IPS-NIHi7 (cell line): ENCODE data around the gene SLC35G2.
"Not testable (repeated sequence)": the region's sequence is repeated elsewhere in the genome, so short reads cannot be mapped to it uniquely, and the experiment has no call there.

Experiments
- DNase-seq: peaks from one replicate; pipeline ENCODE4 v3.0.0; 2012; ENCODE audit warnings: mixed read lengths; ENCODE audit errors: extremely low spot score

Gene SLC35G2

GRCh38 chr3:136818769-136819391, at the start of gene SLC35G2:
SLC35G2 (plus strand) TSS chr3:136819126; CDS start chr3:136854461, 35,335 bp downstream.
- peak; percentile 78 for DNase-seq

DNA sequence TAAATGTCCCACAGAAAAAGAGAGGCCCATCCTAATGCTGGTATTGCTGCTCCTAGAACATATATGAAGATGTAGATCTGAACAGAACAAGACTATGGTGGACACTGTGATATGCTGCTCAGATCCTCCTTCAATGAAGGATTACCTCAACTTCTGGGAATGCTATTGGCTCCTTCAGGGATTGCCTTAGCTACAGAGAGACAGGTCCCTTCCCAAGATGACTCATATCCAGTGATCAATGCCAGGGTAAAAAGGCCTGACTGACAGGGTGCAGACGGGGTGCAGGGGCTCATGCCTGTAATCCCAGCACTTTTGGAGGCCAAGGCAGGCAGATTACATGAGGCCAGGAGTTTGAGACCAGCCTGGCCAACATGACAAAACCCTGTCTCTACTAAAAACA, 46.2 kb upstream of the SLC35G2 start:
- DNase-seq, result peak; percentile 35

GRCh38 chr3:136778865-136779264, 40.1 kb upstream of the SLC35G2 start:
- DNase-seq, result no peak

GRCh38 chr3:136780741-136781140, 38.2 kb upstream of the SLC35G2 start:
- no peak for DNase-seq

- no peak for DNase-seq
Measured at GRCh38 chr3:136783708-136784191, 35.2 kb upstream of the SLC35G2 start.

DNA sequence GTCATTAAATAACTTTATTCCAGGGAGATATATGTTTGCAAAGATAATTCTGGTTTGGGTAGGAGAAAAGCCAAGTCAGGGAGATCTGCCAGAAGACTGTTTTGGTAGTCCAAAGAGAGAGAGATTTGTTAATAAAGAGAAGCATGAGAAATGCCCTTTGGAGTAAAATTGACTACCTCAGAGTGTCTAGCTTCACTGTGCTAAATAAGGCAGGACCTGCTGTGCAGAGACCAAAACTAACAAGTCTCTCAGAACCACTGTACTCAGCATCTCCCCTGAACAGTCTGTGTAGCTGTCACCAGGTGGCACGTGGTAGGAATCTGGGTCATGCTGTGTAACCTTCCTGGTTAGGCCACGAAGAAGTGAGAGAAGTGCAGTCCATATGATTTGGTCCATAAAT, 31.6 kb upstream of the SLC35G2 start:
- no peak for DNase-seq

DNA sequence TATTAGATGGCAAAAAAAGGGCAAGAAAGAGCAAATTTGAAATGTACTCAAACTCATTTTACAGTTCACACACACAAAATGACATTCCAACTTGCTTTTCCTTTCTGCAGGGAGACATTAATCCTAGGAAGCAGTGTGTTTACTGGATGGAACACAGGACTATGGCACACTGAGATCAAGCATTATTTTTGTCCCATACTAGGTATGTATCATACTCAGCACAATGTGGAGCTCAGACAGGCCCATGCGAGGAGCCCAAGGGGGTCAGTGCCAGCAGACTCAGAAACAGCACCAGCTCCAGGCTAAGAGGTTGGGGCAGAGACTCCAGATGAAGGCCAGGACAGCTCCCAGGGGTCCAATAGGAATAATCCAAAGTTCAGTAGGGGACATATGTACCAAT, 30.8 kb upstream of the SLC35G2 start:
- DNase-seq, result no peak

DNA sequence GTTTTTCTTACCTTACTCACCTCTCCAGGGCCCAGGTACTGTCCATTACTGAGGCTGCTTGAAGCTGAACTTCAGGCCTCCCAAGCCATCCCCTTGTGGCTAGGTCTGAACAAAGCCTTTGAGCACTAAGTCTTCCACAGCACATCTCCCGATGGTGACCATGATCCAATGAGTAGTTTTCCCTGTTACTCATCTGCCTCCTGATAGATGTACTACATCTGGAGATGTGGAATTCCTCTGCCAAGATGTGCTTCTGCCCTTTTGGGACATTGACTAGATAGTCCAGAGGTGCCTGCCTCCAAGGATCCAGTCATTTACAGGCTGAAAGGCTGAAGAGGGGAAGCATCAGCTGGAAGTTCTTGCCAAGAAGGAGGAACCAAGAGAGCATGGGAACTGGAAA, 28.9 kb upstream of the SLC35G2 start:
- no peak for DNase-seq

- DNase-seq, result no peak
Measured at GRCh38 chr3:136790786-136791185, 28.1 kb upstream of the SLC35G2 start.

DNA sequence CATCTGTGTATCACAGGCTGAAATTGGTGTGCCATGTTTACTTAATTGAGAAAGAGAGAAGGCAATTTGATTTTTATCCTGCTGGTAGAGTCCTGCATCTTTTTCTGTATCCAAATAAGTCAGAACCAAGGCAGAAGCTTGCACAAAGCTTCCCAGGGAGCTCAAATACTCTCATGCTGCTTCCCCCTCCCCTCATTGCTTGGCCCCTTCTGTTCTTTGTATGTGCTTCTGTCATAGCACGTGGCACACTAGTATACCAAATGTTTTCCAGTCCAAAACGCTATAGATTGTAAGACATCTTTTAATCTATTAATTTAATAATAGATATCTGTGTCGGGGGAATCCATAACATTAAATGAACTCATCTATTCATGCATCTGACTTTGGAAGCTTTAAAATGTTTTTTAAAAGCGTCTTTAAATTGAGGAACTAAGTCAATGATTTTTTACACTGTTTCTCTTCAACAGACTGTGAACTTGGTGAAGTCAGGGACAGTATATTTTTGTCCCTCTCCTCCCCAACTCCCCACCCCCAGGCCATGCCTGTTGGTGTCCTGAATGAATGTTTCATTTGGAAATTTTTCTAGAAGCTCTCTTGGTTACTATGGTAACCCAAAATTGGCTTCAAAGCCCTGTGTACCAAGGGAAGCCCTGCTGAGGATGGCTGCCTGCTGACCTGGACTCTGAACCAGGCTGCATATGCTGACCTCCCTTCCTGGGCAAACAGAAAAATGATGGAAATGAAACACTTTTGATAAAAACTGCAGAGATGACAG, 26.2 kb upstream of the SLC35G2 start:
- DNase-seq, result no peak

- DNase-seq, result not testable (repeated sequence)
Measured at GRCh38 chr3:136801146-136801545, 17.8 kb upstream of the SLC35G2 start.

DNA sequence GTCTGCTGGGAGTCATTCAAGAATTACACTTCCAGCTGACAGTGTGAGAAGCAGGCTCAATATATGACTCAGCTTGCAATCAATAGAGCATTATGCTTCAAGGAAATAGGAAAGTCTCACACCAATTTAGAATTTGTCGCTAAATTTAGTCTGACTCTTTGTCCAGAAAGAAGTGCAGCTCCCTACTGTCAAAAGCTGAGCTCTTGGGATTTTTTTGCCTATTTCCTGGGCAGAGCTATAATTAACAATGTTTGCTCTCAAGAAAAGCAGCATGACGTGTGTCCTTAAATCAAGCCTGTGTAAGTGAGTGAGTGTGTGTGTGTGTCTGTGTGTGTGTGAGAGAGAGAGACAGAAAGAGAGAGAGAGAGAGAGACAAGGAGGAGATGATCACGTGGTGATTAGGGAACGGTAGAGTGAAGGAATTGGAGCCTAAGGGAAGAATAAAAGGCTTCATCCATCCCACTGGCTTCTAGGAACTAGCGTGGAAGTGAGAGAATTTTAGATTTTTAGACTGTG, 16.4 kb upstream of the SLC35G2 start:
- no peak for DNase-seq

- no peak for DNase-seq
Measured at GRCh38 chr3:136804141-136804540, 14.8 kb upstream of the SLC35G2 start.

DNA sequence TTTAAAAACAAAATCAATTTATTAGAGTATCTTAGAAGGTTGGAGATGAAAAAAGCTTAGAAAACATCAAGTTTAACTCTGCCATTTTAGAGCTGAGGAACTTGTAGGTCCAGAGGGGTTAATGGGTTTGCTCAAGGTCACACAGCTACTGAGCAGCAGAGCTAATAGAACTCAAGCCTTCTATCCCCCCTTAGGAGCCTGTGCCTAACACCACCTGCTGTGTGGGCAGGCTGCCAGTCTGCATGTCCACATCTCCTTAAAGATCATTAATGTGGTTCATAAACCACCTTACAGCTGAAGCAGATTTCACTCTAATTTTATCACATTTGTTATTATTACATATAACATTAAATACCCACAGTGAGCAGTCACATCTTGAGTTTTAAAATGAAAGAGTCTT, 14.1 kb upstream of the SLC35G2 start:
- no peak for DNase-seq

GRCh38 chr3:136805795-136806194, 13.1 kb upstream of the SLC35G2 start:
- DNase-seq, result no peak

DNA sequence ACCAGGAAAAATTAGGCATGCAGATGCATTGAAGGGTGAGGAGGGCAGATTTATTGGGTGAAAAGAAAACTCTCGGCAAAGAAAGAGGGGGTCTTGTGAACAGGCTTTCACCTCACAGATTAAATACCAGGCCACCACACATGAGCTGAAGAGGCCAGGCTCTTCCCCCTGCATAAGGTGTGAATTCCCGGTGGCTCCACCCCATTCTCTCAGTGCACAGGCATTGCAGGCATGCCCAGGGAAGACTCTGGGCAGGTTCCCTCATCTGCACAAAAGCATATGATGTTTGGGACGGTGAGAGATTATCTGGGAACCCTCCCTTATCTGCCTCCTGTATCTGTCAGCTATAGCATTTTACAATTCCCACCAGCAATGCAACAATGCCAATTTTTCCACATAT, 7.2 kb upstream of the SLC35G2 start:
- no peak for DNase-seq

GRCh38 chr3:136817448-136817847, 1.5 kb upstream of the SLC35G2 start:
- DNase-seq, result no peak

GRCh38 chr3:136818191-136818768, 646 bp upstream of the SLC35G2 start:
- peak; percentile 71 for DNase-seq

- peak; percentile 58 for DNase-seq
Measured at GRCh38 chr3:136819392-136819730, 435 bp downstream of the SLC35G2 start.

DNA sequence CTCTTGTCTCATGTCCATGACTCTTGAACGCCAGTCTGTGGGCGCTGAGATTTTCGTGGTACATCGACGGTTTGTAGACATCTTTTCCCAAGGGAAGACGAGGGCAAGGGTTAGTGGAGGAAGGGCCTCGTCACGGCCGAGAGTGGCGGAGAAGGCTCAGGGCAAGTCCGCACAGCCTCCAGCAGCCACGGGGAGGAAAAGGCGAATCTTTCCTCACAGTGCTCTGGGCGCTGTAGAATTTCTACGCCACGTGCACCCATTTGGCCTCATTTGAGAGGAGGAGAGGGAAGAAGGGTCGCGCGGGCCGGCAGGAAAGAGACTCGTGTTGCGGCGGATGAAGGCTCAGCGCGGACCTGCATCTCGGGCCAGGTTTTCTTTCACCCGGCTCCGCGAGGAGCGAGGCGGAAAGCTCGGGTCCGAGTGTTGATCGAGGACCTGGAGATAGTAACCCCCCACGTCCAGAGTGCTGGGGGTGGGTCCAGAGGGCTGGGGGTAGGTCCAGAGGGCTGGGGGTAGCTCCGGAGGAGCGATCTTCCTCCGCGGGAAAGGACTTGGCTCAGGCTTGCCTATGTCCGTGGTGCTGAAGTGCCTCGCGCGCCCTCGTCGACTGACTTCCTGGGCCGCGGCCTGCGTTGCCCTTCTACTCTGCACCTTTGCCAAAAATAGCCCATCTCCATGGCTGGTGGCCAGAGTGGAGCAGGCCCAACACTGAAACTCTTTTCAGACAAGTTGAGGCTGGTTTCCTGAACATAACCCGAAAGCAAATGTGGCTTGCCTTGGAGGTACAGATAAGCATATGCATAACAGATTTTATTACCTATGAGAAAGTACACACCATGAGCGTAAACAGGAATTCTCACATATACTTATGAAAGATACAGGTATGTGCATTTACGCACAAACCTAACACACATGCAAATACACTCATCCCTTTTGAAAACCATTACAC, 1.1 kb downstream of the SLC35G2 start:
- DNase-seq, result peak; percentile 77

- DNase-seq, result no peak
Measured at GRCh38 chr3:136831461-136831860, 12.5 kb downstream of the SLC35G2 start.
